A673 (cell line): Measurements from ENCODE around the gene NLN. TPM values are rescaled to one million over a fixed set of nuclear protein-coding genes. Genes with fewer than 3 reads are reported as not detected.
"Not testable (repeated sequence)": the region's sequence is repeated elsewhere in the genome, so short reads cannot be mapped to it uniquely, and the experiment has no call there.

Source experiments
- BruUV-seq: library from RNA; stranded (reverse); fragments of 400-500 nt; replicated peaks from 2 replicates; lab custom pipeline; 2021; lab: Mats Ljungman, UMichigan
- CTCF ChIA-PET: fragments of 300-600 bp; sonication (Branson Sonifier 250); formaldehyde crosslinking; loops from one replicate; lab custom pipeline; 2022; ENCODE audit warnings: antibody characterized with exemption; lab: Charles Lee
- POLR2A ChIA-PET: fragments of 300-600 bp; sonication (Branson Sonifier 250); formaldehyde crosslinking; loops from one replicate; lab custom pipeline; 2022; ENCODE audit warnings: antibody characterized with exemption; ENCODE audit not compliant: low non-redundant PET; lab: Charles Lee
- DNase-seq: peaks from one replicate; pipeline ENCODE4 v3.0.0-alpha.2; 2015; ENCODE audit warnings: low spot score
- H3K27ac ChIP-seq: fragments of 200-600 bp; sonication (generic); 2 replicates; pipeline ENCODE4 v1.5.1; 2016; ENCODE audit warnings: mixed run types, low read depth, mild to moderate bottlenecking, mixed read lengths, antibody characterized with exemption, low read length; ENCODE audit not compliant: poor library complexity, severe bottlenecking
- H3K27me3 ChIP-seq: fragments of 200-600 bp; sonication (generic); replicated peaks from 2 replicates; pipeline ENCODE4 v1.6.1; 2017; ENCODE audit warnings: mixed run types, low read depth, mild to moderate bottlenecking, mixed read lengths, antibody characterized with exemption, low read length; ENCODE audit not compliant: insufficient read depth, poor library complexity
- H3K36me3 ChIP-seq: fragments of 200-600 bp; sonication (generic); 2 replicates; pipeline ENCODE4 v1.6.1; 2016; ENCODE audit warnings: mixed run types, mild to moderate bottlenecking, mixed read lengths, antibody characterized with exemption, low read length; ENCODE audit not compliant: insufficient read depth, poor library complexity, severe bottlenecking
- H3K4me1 ChIP-seq: fragments of 200-600 bp; sonication (generic); 2 replicates; pipeline ENCODE4 v1.6.1; 2017; ENCODE audit warnings: mixed run types, mild to moderate bottlenecking, mixed read lengths, antibody characterized with exemption, low read length; ENCODE audit not compliant: insufficient read depth, poor library complexity, severe bottlenecking
- H3K4me3 ChIP-seq: fragments of 200-600 bp; sonication (generic); 2 replicates; pipeline ENCODE4 v1.5.1; 2016; ENCODE audit warnings: low read depth, mixed run types, mild to moderate bottlenecking, mixed read lengths, low read length; ENCODE audit not compliant: poor library complexity, severe bottlenecking
- H3K9me3 ChIP-seq: fragments of 200-600 bp; sonication (generic); 2 replicates; pipeline ENCODE4 v1.6.1; 2016; ENCODE audit warnings: mixed run types, low read depth, mild to moderate bottlenecking, mixed read lengths, antibody characterized with exemption, low read length; ENCODE audit not compliant: poor library complexity, severe bottlenecking
- CTCF ChIP-seq: fragments of 300-800, 200-600 bp; sonication (generic); conservative IDR thresholded peaks from 2 replicates; pipeline ENCODE4 v1.5.1; 2017; ENCODE audit warnings: low read depth, mild to moderate bottlenecking, antibody characterized with exemption, low read length, moderate library complexity, mixed read lengths
- EZH2 ChIP-seq: fragments of 200-600 bp; sonication (generic); IDR thresholded peaks from 2 replicates; pipeline ENCODE4 v1.6.1; 2017; ENCODE audit warnings: borderline replicate concordance, low read depth, mild to moderate bottlenecking, mixed read lengths, antibody characterized with exemption, low read length; ENCODE audit not compliant: poor library complexity, severe bottlenecking
- intact Hi-C: fragments of 100-400 bp; cut with micrococcal nuclease; formaldehyde crosslinking; loops from one replicate; pipeline ENCODE4 v1.10.0; 2022; ENCODE audit not compliant: unreplicated experiment
- total RNA-seq: library from RNA; stranded (reverse); gene quantifications from 2 replicates; pipeline ENCODE4 v1.2.3, GENCODE V29; 2021

Gene NLN
- total RNA-seq, 1 experiment from 2014 or later, result 99.9 TPM

DNA sequence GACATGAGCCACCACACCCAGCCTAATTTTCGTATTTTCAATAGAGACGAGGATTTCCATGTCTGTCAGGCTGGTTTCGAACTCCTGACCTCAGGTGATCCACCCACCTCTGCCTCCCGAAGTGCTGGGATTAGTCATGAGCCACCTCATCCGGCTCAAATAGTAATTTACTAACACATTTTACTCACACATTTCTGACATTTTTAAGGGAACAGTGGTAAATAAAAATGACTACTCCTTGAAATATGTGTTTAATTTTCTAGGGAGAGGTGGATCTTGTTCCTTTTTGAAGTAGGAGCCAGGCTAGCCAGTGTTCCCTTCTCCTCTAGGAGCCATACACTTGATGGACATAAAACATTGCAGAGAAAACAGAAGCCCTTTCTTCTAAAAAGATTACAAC is 149.2 kb downstream of the NLN start:
- Histone ChIP-seq H3K27ac (no peak overlapping the region), H3K36me3 (no peaks in the 10 kb centered on the region), H3K27me3 (no peaks in the 10 kb centered on the region), H3K4me3 (no peak overlapping the region), H3K9me3 (no peaks in the 10 kb centered on the region), H3K4me1 (no peaks in the 10 kb centered on the region)
- ChIA-PET POLR2A (no interaction called here), CTCF (no interaction called here)
- no peak for DNase-seq
- BruUV-seq, result no TSS peak
- no peak for TF ChIP-seq CTCF
- no peak for TF ChIP-seq EZH2
- intact Hi-C loops, result no loop called here

- H3K27ac ChIP-seq, CTCF ChIA-PET, BruUV-seq, H3K4me1 ChIP-seq, H3K9me3 ChIP-seq, DNase-seq, H3K27me3 ChIP-seq, POLR2A ChIA-PET, H3K4me3 ChIP-seq, intact Hi-C loops, H3K36me3 ChIP-seq: not testable (repeated sequence)
Observed at GRCh38 chr5:65871776-65872175, 149.8 kb downstream of the NLN start.

DNA sequence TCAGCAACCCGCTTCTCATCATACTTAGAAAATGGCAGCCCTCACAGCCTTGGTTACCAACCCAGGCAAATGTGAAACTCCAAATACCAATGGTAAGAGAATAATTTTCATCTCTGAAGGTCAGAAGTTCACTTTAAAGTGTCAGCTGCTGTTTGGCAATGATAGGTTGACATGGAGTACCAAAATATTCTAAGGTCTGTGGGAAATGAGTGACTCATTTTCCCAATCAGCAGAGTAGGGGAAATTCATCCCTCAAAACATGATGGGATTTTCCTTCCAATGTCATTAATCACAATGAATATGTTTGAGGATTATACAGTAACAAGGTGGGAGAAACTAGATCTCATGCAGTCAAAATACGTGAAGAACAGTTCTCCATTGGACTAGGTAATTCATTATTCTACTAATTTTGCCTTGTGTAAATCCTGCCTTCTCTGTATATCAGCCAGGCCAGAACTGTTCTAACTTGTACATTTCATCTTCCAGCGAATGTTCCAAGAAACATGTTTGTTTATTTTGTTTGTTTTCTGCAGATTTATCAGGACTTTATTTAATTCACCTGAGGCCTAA is 151.3 kb downstream of the NLN start:
- no peak for DNase-seq
- ChIA-PET POLR2A (no interaction called here), CTCF (no interaction called here)
- intact Hi-C loops, result no loop called here
- Histone ChIP-seq H3K4me1 (no peaks in the 10 kb centered on the region), H3K4me3 (no peak overlapping the region), H3K27me3 (no peaks in the 10 kb centered on the region), H3K27ac (no peak overlapping the region), H3K9me3 (no peaks in the 10 kb centered on the region), H3K36me3 (no peaks in the 10 kb centered on the region)
- no TSS peak for BruUV-seq
- TF ChIP-seq EZH2, result no peak
- no peak for TF ChIP-seq CTCF

GRCh38 chr5:65874241-65874640 is 152.2 kb downstream of the NLN start:
- BruUV-seq, result no TSS peak
- no peak overlapping the region for H3K27ac ChIP-seq
- no peak for TF ChIP-seq CTCF
- no peak for TF ChIP-seq EZH2
- no peak overlapping the region for H3K4me3 ChIP-seq
- no peaks in the 10 kb centered on the region for H3K27me3 ChIP-seq
- POLR2A ChIA-PET, result no interaction called here
- CTCF ChIA-PET, result no interaction called here
- DNase-seq, result no peak
- no peaks in the 10 kb centered on the region for H3K4me1 ChIP-seq
- H3K36me3 ChIP-seq, result no peaks in the 10 kb centered on the region
- intact Hi-C loops, result no loop called here
- H3K9me3 ChIP-seq, result no peaks in the 10 kb centered on the region
